BJ (cell line): Measurements from ENCODE around the gene SLC12A7. TPM values are rescaled to one million over a fixed set of nuclear protein-coding genes. Genes with fewer than 3 reads are reported as not detected.

Experiments used
- CTCF ChIA-PET: fragments of 350-600 bp; formaldehyde crosslinking; extraction: SDS; loops from one replicate; lab custom pipeline; 2021; ENCODE audit warnings: antibody characterized with exemption, inconsistent platforms; lab: Yijun Ruan, JAX
- POLR2A ChIA-PET: fragments of 300-600 bp; sonication (Branson Sonifier 250); formaldehyde crosslinking; extraction: SDS; loops from one replicate; lab custom pipeline; 2021; ENCODE audit warnings: antibody characterized with exemption; lab: Charles Lee
- DNase-seq: peaks from one replicate; pipeline ENCODE4 v3.0.0-alpha.2; 2011; ENCODE audit warnings: low read depth
- H3K27me3 ChIP-seq: 2 replicates; pipeline ENCODE4 v1.6.0; 2011; ENCODE audit warnings: low read length; ENCODE audit not compliant: control insufficient read depth, insufficient read depth
- H3K36me3 ChIP-seq: 2 replicates; pipeline ENCODE4 v1.5.1; 2011; ENCODE audit warnings: low read length; ENCODE audit not compliant: control insufficient read depth, insufficient read depth
- H3K4me3 ChIP-seq: 2 replicates; pipeline ENCODE4 v1.5.1; 2011; ENCODE audit warnings: low read depth, mild to moderate bottlenecking, control low read depth, low read length
- polyA plus RNA-seq: library from polyadenylated mRNA; depleted of rRNA; stranded (reverse); fragments of >200 nt; gene quantifications from 2 replicates; pipeline ENCODE4 v1.2.3, GENCODE V29; 2011
- TF ChIP-seq, protein P1 (sequence below): IDR thresholded peaks from 2 replicates; pipeline ENCODE4 v1.5.1; 2011; ENCODE audit warnings: low read depth, mild to moderate bottlenecking, control low read depth, inconsistent platforms, low read length, moderate library complexity; ENCODE audit not compliant: insufficient read depth

The SLC12A7 gene
- polyA plus RNA-seq, 1 experiment = 4.6 TPM

DNA sequence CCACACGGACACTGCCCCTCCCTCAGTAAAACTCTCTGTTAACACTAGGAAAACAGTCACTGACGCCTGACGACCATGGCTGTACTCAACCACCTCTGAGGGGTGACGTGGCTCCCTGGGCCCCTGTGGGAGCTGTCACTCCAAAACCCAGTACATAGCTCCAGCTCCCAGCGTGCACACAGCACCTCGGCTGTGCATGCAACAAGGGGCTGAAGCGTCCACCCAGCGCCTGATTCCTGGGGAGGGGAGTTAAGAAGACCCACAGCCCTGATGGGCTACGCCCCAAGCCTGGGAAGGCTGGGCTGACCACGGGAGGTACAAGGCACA is 36.3 kb downstream of the SLC12A7 start:
- DNase-seq = no peak
- ChIA-PET POLR2A (no interaction called here), CTCF (no interaction called here)
- TF ChIP-seq, protein P1, sequence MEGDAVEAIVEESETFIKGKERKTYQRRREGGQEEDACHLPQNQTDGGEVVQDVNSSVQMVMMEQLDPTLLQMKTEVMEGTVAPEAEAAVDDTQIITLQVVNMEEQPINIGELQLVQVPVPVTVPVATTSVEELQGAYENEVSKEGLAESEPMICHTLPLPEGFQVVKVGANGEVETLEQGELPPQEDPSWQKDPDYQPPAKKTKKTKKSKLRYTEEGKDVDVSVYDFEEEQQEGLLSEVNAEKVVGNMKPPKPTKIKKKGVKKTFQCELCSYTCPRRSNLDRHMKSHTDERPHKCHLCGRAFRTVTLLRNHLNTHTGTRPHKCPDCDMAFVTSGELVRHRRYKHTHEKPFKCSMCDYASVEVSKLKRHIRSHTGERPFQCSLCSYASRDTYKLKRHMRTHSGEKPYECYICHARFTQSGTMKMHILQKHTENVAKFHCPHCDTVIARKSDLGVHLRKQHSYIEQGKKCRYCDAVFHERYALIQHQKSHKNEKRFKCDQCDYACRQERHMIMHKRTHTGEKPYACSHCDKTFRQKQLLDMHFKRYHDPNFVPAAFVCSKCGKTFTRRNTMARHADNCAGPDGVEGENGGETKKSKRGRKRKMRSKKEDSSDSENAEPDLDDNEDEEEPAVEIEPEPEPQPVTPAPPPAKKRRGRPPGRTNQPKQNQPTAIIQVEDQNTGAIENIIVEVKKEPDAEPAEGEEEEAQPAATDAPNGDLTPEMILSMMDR = no peak
- Histone ChIP-seq H3K4me3 (no peak overlapping the region), H3K27me3 (no peaks in the 10 kb centered on the region), H3K36me3 (peaks cover 2% of the 10 kb centered on the region)

DNA sequence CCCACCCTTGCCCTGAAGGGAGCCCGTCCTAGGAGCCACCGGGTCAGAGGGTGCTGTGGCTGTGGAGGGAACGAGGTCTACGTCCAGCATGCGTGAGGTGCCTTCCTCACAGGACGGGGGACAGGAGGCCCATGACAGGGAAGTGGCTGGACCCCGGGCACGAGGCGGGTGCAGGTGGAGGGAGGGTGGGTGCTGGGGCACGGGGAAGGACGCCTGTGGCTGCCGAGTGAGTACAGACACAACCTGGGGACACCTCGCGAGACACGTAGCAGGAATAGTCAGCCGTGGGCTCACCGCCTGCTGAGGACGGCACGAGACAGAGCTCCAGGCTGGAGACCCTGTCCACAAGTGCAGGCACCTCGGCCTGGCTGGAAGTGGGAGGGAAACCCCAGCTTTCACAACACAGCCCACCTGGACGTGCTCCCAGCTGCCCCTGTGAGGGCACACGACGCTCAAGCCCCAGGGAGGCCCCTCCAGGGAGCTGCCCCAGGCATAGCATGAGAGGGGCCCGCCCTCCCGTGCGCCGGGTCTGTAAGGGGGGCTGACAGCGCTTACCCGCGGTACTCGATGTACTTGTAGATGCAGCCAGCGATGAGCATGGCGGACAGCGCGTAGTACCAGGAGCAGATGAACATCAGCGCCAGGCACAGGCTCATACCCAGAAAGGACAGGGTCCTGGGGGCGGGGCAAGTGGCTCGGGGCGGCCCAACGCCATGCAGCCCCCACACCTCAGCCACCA is 36.9 kb downstream of the SLC12A7 start:
- peaks cover 2% of the 10 kb centered on the region for H3K36me3 ChIP-seq
- POLR2A ChIA-PET = no interaction called here
- DNase-seq = no peak
- no peaks in the 10 kb centered on the region for H3K27me3 ChIP-seq
- TF ChIP-seq, protein P1 = no peak
- no peak overlapping the region for H3K4me3 ChIP-seq
- CTCF ChIA-PET = no interaction called here

DNA sequence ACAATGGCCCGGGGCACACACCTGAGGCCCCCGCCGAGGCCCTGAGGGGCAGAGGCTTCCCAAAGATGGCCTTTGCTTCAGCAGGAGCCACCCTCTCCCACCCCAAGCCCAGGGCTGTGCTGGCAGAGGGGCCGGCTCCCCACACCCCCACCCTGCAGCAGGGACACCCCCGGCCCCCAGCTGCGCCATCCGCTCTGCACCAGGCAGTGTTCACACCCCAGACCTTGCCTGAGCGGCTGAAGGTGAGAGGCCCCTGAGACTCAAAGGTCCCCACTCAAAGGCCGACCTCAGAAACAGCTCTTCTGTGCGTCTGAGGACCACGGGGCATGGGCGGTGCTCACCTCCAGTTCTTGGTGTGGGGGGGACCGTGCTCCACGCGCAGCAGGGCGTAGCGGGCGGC is 37.6 kb downstream of the SLC12A7 start:
- no peak for DNase-seq
- Histone ChIP-seq H3K4me3 (no peak overlapping the region), H3K27me3 (no peaks in the 10 kb centered on the region), H3K36me3 (peaks cover 2% of the 10 kb centered on the region)
- ChIA-PET CTCF (no interaction called here), POLR2A (no interaction called here)
- TF ChIP-seq, protein P1 = no peak

DNA sequence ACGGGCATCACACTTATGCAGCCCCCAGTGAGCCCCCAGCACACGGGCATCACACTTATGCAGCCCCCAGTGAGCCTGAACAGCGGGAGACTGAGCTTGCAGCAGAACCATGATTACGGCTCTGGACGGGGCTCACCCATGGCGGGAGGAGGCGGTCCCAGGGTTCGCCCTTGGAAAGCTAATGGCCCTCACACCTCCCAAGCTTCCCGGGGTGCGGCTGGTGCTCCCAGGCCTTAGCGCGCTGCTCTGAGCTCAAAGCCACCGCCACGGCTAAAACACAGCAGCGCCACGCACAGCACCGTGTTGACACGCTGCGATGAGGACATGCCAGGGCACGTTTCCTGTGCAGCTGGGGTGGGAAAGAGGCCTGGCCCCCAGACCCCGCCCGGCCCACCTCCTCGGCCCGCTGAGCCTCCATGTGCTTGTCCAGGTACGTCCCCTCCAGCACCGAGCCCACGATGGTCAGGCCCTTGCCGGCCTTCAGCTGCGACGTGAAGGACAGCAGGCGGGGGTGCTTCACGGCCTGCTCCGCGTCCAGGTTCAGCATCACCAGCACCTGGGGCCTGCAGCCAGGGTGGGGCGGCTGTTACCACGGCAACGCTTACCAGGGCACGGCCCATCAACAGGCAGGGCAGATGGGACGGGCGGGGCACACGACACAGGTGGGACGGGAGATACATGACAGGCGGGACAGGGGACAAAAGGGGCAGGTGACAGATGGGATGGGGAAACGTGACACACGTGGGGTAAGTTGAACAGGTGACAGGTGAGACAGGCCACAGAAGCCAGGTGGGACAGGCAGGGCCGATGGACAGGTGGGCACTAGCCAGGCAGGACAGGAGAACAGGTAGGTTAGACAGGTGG is 38.4 kb downstream of the SLC12A7 start:
- no peak overlapping the region for H3K4me3 ChIP-seq
- no peaks in the 10 kb centered on the region for H3K27me3 ChIP-seq
- CTCF ChIA-PET = no interaction called here
- POLR2A ChIA-PET = no interaction called here
- no peak for DNase-seq
- H3K36me3 ChIP-seq = peaks cover 2% of the 10 kb centered on the region
- TF ChIP-seq, protein P1 = no peak

DNA sequence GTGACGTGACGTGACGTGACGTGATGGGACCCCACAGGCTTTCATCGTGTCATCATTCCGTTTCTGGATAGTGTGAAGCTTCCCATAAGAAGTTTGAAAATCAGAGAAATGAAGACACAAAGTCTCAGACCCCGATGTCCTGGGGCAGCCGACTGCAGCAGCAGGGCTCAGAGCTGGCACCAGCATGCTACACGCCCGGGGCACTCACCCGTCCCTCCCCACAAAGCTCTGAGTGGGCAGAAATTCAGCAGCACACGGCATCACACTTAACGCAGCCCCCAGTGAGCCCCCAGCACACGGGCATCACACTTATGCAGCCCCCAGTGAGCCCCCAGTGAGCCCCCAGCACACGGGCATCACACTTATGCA is 42.2 kb downstream of the SLC12A7 start:
- TF ChIP-seq, protein P1 = no peak
- DNase-seq = no peak
- H3K36me3 ChIP-seq = no peaks in the 10 kb centered on the region; the same call in none of the 2 replicates
- H3K27me3 ChIP-seq = no peaks in the 10 kb centered on the region
- POLR2A ChIA-PET = no interaction called here
- no peak overlapping the region for H3K4me3 ChIP-seq
- CTCF ChIA-PET = interaction anchor here (0.6 kb wide), 1 partner anchor 39 kb away, joined by 3 read pairs; no protein-coding TSS in a partner anchor
